8988T (cell line): ENCODE measurements around the gene NPAS3.

Experiments
- DNase-seq: peaks from one replicate; pipeline ENCODE4 v3.0.0; 2011

The NPAS3 gene

GRCh38 chr14:33017016-33017415, 78.3 kb downstream of the NPAS3 start:
- DNase-seq, result no peak

- DNase-seq, result no peak
Measured at GRCh38 chr14:33019346-33019745, 80.7 kb downstream of the NPAS3 start.

GRCh38 chr14:33026850-33027430, 88.3 kb downstream of the NPAS3 start:
- DNase-seq, result no peak

GRCh38 chr14:33029511-33029910, 90.8 kb downstream of the NPAS3 start:
- no peak for DNase-seq

- DNase-seq, result no peak
Measured at GRCh38 chr14:33030386-33030785, 91.7 kb downstream of the NPAS3 start.

- no peak for DNase-seq
Measured at GRCh38 chr14:33035416-33036194, 96.9 kb downstream of the NPAS3 start.

- no peak for DNase-seq
Measured at GRCh38 chr14:33039311-33039710, 100.6 kb downstream of the NPAS3 start.

GRCh38 chr14:33040372-33041140, 101.9 kb downstream of the NPAS3 start:
- DNase-seq, result no peak

GRCh38 chr14:33042591-33042990, 103.9 kb downstream of the NPAS3 start:
- no peak for DNase-seq

GRCh38 chr14:33045760-33046159, 107.1 kb downstream of the NPAS3 start:
- DNase-seq, result no peak

- DNase-seq, result no peak
Measured at GRCh38 chr14:33052943-33053342, 114.3 kb downstream of the NPAS3 start.

- DNase-seq, result no peak
Measured at GRCh38 chr14:33056213-33056612, 117.5 kb downstream of the NPAS3 start.

GRCh38 chr14:33057585-33057984, 118.9 kb downstream of the NPAS3 start:
- no peak for DNase-seq

GRCh38 chr14:33061667-33062325, 123.1 kb downstream of the NPAS3 start:
- DNase-seq, result no peak

GRCh38 chr14:33062476-33062875, 123.8 kb downstream of the NPAS3 start:
- no peak for DNase-seq

GRCh38 chr14:33062881-33063280, 124.2 kb downstream of the NPAS3 start:
- DNase-seq, result no peak

- DNase-seq, result no peak
Measured at GRCh38 chr14:33063521-33063920, 124.8 kb downstream of the NPAS3 start.

GRCh38 chr14:33065634-33066033, 127.0 kb downstream of the NPAS3 start:
- no peak for DNase-seq

- DNase-seq, result no peak
Measured at GRCh38 chr14:33068040-33068439, 129.4 kb downstream of the NPAS3 start.

- DNase-seq, result no peak
Measured at GRCh38 chr14:33068626-33069025, 129.9 kb downstream of the NPAS3 start.

GRCh38 chr14:33070475-33070874, 131.8 kb downstream of the NPAS3 start:
- DNase-seq, result no peak

- DNase-seq, result no peak
Measured at GRCh38 chr14:33073023-33073422, 134.3 kb downstream of the NPAS3 start.

GRCh38 chr14:33081259-33081658, 142.6 kb downstream of the NPAS3 start:
- no peak for DNase-seq
